HepG2 (cell line): ENCODE data around the gene TTBK1. TPM values are rescaled to one million over a fixed set of nuclear protein-coding genes. Genes with fewer than 3 reads are reported as not detected.

Experiments used
- ATRX ChIP-seq: sonication (generic); formaldehyde crosslinking; IDR thresholded peaks from 2 replicates; pipeline ENCODE4 v1.4.0; 2020; ENCODE audit warnings: missing genetic modification reagents, borderline replicate concordance
- CREM ChIP-seq, 2 experiments: sonication (generic) in 1 of 2; formaldehyde crosslinking in 1 of 2; IDR thresholded peaks; 2 replicates each; pipeline versions ENCODE4 v1.4.0 to v1.6.1; 2016 to 2020; ENCODE audit warnings: antibody characterized with exemption in 1 of 2, mild to moderate bottlenecking in 1 of 2, missing genetic modification reagents in 1 of 2
- DMTF1 ChIP-seq: sonication (generic); formaldehyde crosslinking; IDR thresholded peaks from 2 replicates; pipeline ENCODE4 v1.4.0; 2020; ENCODE audit warnings: mild to moderate bottlenecking, missing genetic modification reagents
- EEA1 ChIP-seq: sonication (generic); formaldehyde crosslinking; IDR thresholded peaks from 2 replicates; pipeline ENCODE4 v1.5.1; 2020; ENCODE audit warnings: mild to moderate bottlenecking, missing genetic modification reagents, borderline replicate concordance
- HNF1A ChIP-seq, 2 experiments: sonication (generic) in 1 of 2; formaldehyde crosslinking in 1 of 2; IDR thresholded peaks; 2 replicates each; pipeline versions ENCODE4 v1.4.0 to v1.6.1; 2016 to 2020; ENCODE audit warnings: borderline replicate concordance in 1 of 2, low read depth in 1 of 2, mild to moderate bottlenecking in 1 of 2, missing genetic modification reagents in 1 of 2
- ISX ChIP-seq: sonication (generic); formaldehyde crosslinking; conservative IDR thresholded peaks from 2 replicates; pipeline ENCODE4 v1.5.0; 2020; ENCODE audit warnings: missing genetic modification reagents
- MTERF4 ChIP-seq: sonication (generic); formaldehyde crosslinking; IDR thresholded peaks from 2 replicates; pipeline ENCODE4 v1.8.0; 2023; ENCODE audit warnings: mild to moderate bottlenecking, missing genetic modification reagents
- PRPF4 ChIP-seq: fragments of 200-400 bp; formaldehyde crosslinking; IDR thresholded peaks from 2 replicates; pipeline ENCODE4 v1.6.1; 2016; ENCODE audit warnings: low read length, low read depth; ENCODE audit not compliant: poor library complexity, severe bottlenecking
- SAP130 ChIP-seq: IDR thresholded peaks from 2 replicates; pipeline ENCODE4 v1.6.1; 2016; ENCODE audit warnings: low read depth
- ZNF280D ChIP-seq: sonication (generic); formaldehyde crosslinking; IDR thresholded peaks from 2 replicates; pipeline ENCODE4 v1.5.1; 2020; ENCODE audit warnings: mild to moderate bottlenecking, missing genetic modification reagents
- ZNF3 ChIP-seq: IDR thresholded peaks from 2 replicates; pipeline ENCODE4 v1.7.0; 2017; ENCODE audit warnings: inconsistent platforms
- ZNF547 ChIP-seq: sonication (generic); formaldehyde crosslinking; IDR thresholded peaks from 2 replicates; pipeline ENCODE4 v1.5.1; 2020; ENCODE audit warnings: mild to moderate bottlenecking, missing genetic modification reagents
- ZNF550 ChIP-seq: sonication (generic); formaldehyde crosslinking; IDR thresholded peaks from 2 replicates; pipeline ENCODE4 v1.4.0; 2020; ENCODE audit warnings: mild to moderate bottlenecking, missing genetic modification reagents, borderline replicate concordance
- ZNF749 ChIP-seq: sonication (generic); formaldehyde crosslinking; IDR thresholded peaks from 2 replicates; pipeline ENCODE4 v1.8.0; 2022; ENCODE audit warnings: mild to moderate bottlenecking, missing genetic modification reagents, moderate library complexity, borderline replicate concordance
- ZSCAN21 ChIP-seq: sonication (generic); formaldehyde crosslinking; IDR thresholded peaks from 2 replicates; pipeline ENCODE4 v1.8.0; 2022; ENCODE audit warnings: mild to moderate bottlenecking, missing genetic modification reagents, moderate library complexity, borderline replicate concordance
- ZSCAN30 ChIP-seq: sonication (generic); formaldehyde crosslinking; IDR thresholded peaks from 2 replicates; pipeline ENCODE4 v1.5.0; 2020; ENCODE audit warnings: mild to moderate bottlenecking, missing genetic modification reagents
- polyA plus RNA-seq, 8 experiments: library from polyadenylated mRNA; depleted of rRNA in 3 of 8; stranded (reverse) in 7 of 8; unstranded in 1 of 8; fragments of >200 nt; fragmentation: Illumina TruSeq in 4 of 8; extraction: Trizol in 4 of 8; gene quantifications; 2 replicates each; pipeline versions ENCODE4 v1.2.1 to v1.2.3, GENCODE V29; 2011 to 2016; ENCODE audit warnings: low read depth in 4 of 8, missing spikeins in 1 of 8, mixed read lengths in 1 of 8; ENCODE audit not compliant: insufficient read depth in 1 of 8
- total RNA-seq, 5 experiments: library from RNA; depleted of rRNA; stranded (reverse); fragments of >200 nt; fragmentation: Illumina TruSeq; extraction: Trizol; gene quantifications; 2 replicates each; pipeline ENCODE4 v1.2.3, GENCODE V29; 2016; ENCODE audit warnings: low read depth in 1 of 5

The TTBK1 gene
- total and polyA plus RNA-seq, 2 of the 13 experiments (the other 11 are each of a cell fraction or from before 2014, with no cell fraction given), result 0.24 to 0.33 TPM

DNA sequence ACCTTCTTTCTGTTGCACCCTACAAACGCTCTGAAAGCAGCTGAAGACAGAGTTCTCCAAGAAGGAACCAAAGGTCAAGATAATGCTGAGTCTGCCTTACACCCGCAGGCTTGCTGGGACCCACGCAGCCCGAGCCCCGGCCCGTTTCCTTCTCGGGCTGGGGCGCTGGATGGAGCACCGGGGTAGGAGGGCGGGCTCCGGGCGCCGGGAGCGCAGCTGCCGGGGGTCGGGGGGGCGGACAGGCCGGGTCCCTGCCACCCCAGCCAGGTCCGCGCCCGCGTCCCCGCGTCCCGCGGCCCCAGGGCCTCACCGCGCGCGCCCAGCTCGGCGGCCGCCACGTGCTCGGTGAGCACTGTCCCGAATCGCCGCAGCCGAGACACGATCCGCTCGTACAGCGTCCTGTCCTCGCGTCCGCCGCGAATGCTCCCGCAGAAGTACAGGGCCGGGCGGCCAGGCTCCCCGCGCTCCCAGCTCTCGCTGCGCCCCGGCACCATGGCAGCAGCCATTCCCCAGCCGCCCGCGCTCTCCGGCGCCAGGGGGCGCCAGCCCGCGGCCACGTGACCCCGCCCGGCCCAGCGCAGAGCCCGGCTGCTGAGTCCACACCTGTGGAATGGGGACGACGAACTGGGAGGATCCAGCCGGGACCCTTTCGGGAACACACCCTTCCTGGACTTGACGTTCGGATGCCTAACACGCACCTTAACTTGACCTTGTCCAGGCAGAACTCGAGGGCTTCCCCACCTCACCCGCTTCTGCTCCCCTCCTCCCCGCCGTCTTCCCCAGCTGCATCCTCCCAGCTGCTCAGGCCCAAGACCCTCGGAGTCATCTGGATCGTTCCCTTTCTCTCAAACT lies 14.1 kb upstream of the TTBK1 start, which contains the start of gene DNPH1 (continued):
- TF ChIP-seq HNF1A (IDR thresholded peaks at IDR 0.05; ENCODE audit: low read depth), result no peak
- 0 out of 2 replicates have a peak, but pooled peaks have one; percentile 16 for TF ChIP-seq HNF1A (CRISPR knock-in tag; IDR thresholded peaks at IDR 0.05; ENCODE audit: borderline replicate concordance)
- TF ChIP-seq ZSCAN30 (CRISPR knock-in tag), result 0 out of 2 replicates have a peak, but pooled peaks have one; percentile 4
- TF ChIP-seq SAP130 (CRISPR knock-in tag), result peak; percentile 83
- TF ChIP-seq CREM (IDR thresholded peaks at IDR 0.05), result no peak
- no peak for TF ChIP-seq CREM (CRISPR knock-in tag; IDR thresholded peaks at IDR 0.05)
- 0 out of 2 replicates have a peak, but pooled peaks have one; percentile 30 for TF ChIP-seq ZNF280D (CRISPR knock-in tag)
- no peak for TF ChIP-seq ATRX
- no peak for TF ChIP-seq PRPF4
- TF ChIP-seq DMTF1 (CRISPR knock-in tag), result peak; percentile 29; the same call in 1 of the 2 replicates
- TF ChIP-seq EEA1, result peak; percentile 80
- peak; percentile 88 for TF ChIP-seq MTERF4 (CRISPR knock-in tag)
- peak; percentile 92 for TF ChIP-seq ZSCAN21 (CRISPR knock-in tag)
- TF ChIP-seq ZNF749 (CRISPR knock-in tag), result peak; percentile 96
- no peak; the same call in 1 of the 2 replicates for TF ChIP-seq ZNF3
- no peak for TF ChIP-seq ZNF550 (CRISPR knock-in tag)
- peak; percentile 81 for TF ChIP-seq ZNF547
- TF ChIP-seq ISX (CRISPR knock-in tag), result peak; percentile 89
